ENCODE measurements around the gene YTHDF1.

Gene YTHDF1

GRCh38 chr20:63179687-63180568, 36.0 kb downstream of the YTHDF1 start:
- H3K27ac ChIP-seq: no peak overlapping the region; the same call in 1 of the 2 replicates
- 0 out of 2 replicates have a peak, but pooled peaks have one; percentile 58 for TF ChIP-seq CTCF (conservative IDR thresholded peaks at IDR 0.05)

- peak; percentile 92 for TF ChIP-seq CTCF (conservative IDR thresholded peaks at IDR 0.05)
- peak overlapping the region; percentile 20; the same call in 1 of the 2 replicates for H3K27ac ChIP-seq
These were observed 36.8 kb downstream of the YTHDF1 start for GRCh38 chr20:63178889-63179686.

GRCh38 chr20:63178446-63178820, 37.5 kb downstream of the YTHDF1 start:
- peak overlapping the region; percentile 20; the same call in 1 of the 2 replicates for H3K27ac ChIP-seq
- TF ChIP-seq CTCF (conservative IDR thresholded peaks at IDR 0.05): no peak

- no peak for TF ChIP-seq CTCF (conservative IDR thresholded peaks at IDR 0.05)
- no peak overlapping the region; the same call in 1 of the 2 replicates for H3K27ac ChIP-seq
These were observed 38.0 kb downstream of the YTHDF1 start for GRCh38 chr20:63177785-63178445.

- TF ChIP-seq CTCF (conservative IDR thresholded peaks at IDR 0.05): no peak
These were observed 38.7 kb downstream of the YTHDF1 start for GRCh38 chr20:63177134-63177784.

GRCh38 chr20:63176427-63177133, 39.4 kb downstream of the YTHDF1 start:
- no peak overlapping the region for H3K27ac ChIP-seq
- no peak for TF ChIP-seq CTCF (conservative IDR thresholded peaks at IDR 0.05)

More at GRCh38 chr20:63177134-63177784, 38.7 kb downstream of the YTHDF1 start:
- no peak overlapping the region for H3K27ac ChIP-seq
